ENCODE measurements around the gene TAC3.

Gene TAC3

GRCh38 chr12:57001448-57001906 lies 14.9 kb downstream of the TAC3 start:
- Histone ChIP-seq H3K9ac (ENCODE audit: low read length) (no peak overlapping the region), H3K9me3 (ENCODE audit: control insufficient read depth, insufficient read depth, low read depth, low read length) (no peaks in the 10 kb centered on the region), H3K4me3 (ENCODE audit: low read depth, low read length) (no peak overlapping the region), H3K4me1 (ENCODE audit: control insufficient read depth, insufficient read depth, low read length) (peaks cover 3% of the 10 kb centered on the region), H3K27me3 (ENCODE audit: control insufficient read depth, insufficient read depth, low read length) (no peaks in the 10 kb centered on the region), H3K36me3 (ENCODE audit: control insufficient read depth, insufficient read depth, low read length) (peaks cover 70% of the 10 kb centered on the region), H3K27ac (ENCODE audit: low read depth, low read length) (no peak overlapping the region)

- H3K9ac ChIP-seq (ENCODE audit: low read length) = no peak overlapping the region
- H3K9me3 ChIP-seq (ENCODE audit: control insufficient read depth, insufficient read depth, low read depth, low read length) = no peaks in the 10 kb centered on the region
- no peak overlapping the region for H3K4me3 ChIP-seq (ENCODE audit: low read depth, low read length)
- no peak overlapping the region for H3K27ac ChIP-seq (ENCODE audit: low read depth, low read length)
- peaks cover 72% of the 10 kb centered on the region for H3K36me3 ChIP-seq (ENCODE audit: control insufficient read depth, insufficient read depth, low read length)
- H3K4me1 ChIP-seq (ENCODE audit: control insufficient read depth, insufficient read depth, low read length) = peaks cover 3% of the 10 kb centered on the region
- no peaks in the 10 kb centered on the region for H3K27me3 ChIP-seq (ENCODE audit: control insufficient read depth, insufficient read depth, low read length)
Measured at GRCh38 chr12:57000393-57000792, 15.9 kb downstream of the TAC3 start.

- H3K9me3 ChIP-seq (ENCODE audit: control insufficient read depth, insufficient read depth, low read depth, low read length) = no peaks in the 10 kb centered on the region
- no peaks in the 10 kb centered on the region; the same call in 1 of the 2 replicates for H3K4me1 ChIP-seq (ENCODE audit: control insufficient read depth, insufficient read depth, low read length)
- no peak overlapping the region for H3K27ac ChIP-seq (ENCODE audit: low read depth, low read length)
- no peaks in the 10 kb centered on the region for H3K27me3 ChIP-seq (ENCODE audit: control insufficient read depth, insufficient read depth, low read length)
- H3K36me3 ChIP-seq (ENCODE audit: control insufficient read depth, insufficient read depth, low read length) = peaks cover 71% of the 10 kb centered on the region
- H3K4me3 ChIP-seq (ENCODE audit: low read depth, low read length) = no peak overlapping the region
- H3K9ac ChIP-seq (ENCODE audit: low read length) = no peak overlapping the region
Measured at GRCh38 chr12:56999456-56999855, 16.9 kb downstream of the TAC3 start.

DNA sequence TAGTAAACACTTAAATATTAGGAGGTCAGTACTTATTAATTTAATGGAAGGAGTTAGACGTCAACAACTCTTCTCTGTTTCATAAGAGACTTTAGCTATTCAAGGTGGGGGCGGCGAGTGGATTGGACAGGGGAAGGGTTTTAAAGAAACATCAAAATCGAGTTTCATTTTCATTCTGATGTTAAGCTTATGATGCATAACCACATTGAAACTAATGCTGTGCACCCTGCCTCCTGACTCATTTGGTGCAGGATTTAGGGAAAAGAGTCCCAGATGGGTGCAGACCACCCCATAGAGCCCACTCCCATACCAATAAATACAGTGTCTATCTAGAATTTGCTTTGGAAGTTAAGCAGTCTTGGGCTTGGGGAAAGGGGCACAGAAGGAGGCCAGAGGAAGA lies 17.3 kb downstream of the TAC3 start:
- Histone ChIP-seq H3K36me3 (ENCODE audit: control insufficient read depth, insufficient read depth, low read length) (peaks cover 67% of the 10 kb centered on the region), H3K9ac (ENCODE audit: low read length) (no peak overlapping the region), H3K4me3 (ENCODE audit: low read depth, low read length) (no peak overlapping the region), H3K27me3 (ENCODE audit: control insufficient read depth, insufficient read depth, low read length) (no peaks in the 10 kb centered on the region), H3K27ac (ENCODE audit: low read depth, low read length) (no peak overlapping the region), H3K4me1 (ENCODE audit: control insufficient read depth, insufficient read depth, low read length) (no peaks in the 10 kb centered on the region; the same call in 1 of the 2 replicates), H3K9me3 (ENCODE audit: control insufficient read depth, insufficient read depth, low read depth, low read length) (no peaks in the 10 kb centered on the region)

- no peak overlapping the region for H3K9ac ChIP-seq (ENCODE audit: low read length)
Measured at GRCh38 chr12:56998316-56998715, 18.0 kb downstream of the TAC3 start.

GRCh38 chr12:56996793-56997545 lies 19.4 kb downstream of the TAC3 start:
- Histone ChIP-seq H3K27me3 (ENCODE audit: control insufficient read depth, insufficient read depth, low read length) (no peaks in the 10 kb centered on the region), H3K9me3 (ENCODE audit: control insufficient read depth, insufficient read depth, low read depth, low read length) (no peaks in the 10 kb centered on the region), H3K36me3 (ENCODE audit: control insufficient read depth, insufficient read depth, low read length) (peaks cover 47% of the 10 kb centered on the region), H3K9ac (ENCODE audit: low read length) (no peak overlapping the region), H3K27ac (ENCODE audit: low read depth, low read length) (no peak overlapping the region), H3K4me1 (ENCODE audit: control insufficient read depth, insufficient read depth, low read length) (peaks cover under 1% of the 10 kb centered on the region; the same call in 1 of the 2 replicates), H3K4me3 (ENCODE audit: low read depth, low read length) (no peak overlapping the region)

More at GRCh38 chr12:56998316-56998715, 18.0 kb downstream of the TAC3 start:
- Histone ChIP-seq H3K27me3 (ENCODE audit: control insufficient read depth, insufficient read depth, low read length) (no peaks in the 10 kb centered on the region), H3K27ac (ENCODE audit: low read depth, low read length) (no peak overlapping the region), H3K9me3 (ENCODE audit: control insufficient read depth, insufficient read depth, low read depth, low read length) (no peaks in the 10 kb centered on the region), H3K36me3 (ENCODE audit: control insufficient read depth, insufficient read depth, low read length) (peaks cover 60% of the 10 kb centered on the region), H3K4me3 (ENCODE audit: low read depth, low read length) (no peak overlapping the region), H3K4me1 (ENCODE audit: control insufficient read depth, insufficient read depth, low read length) (no peaks in the 10 kb centered on the region; the same call in 1 of the 2 replicates)

- Histone ChIP-seq H3K27me3 (ENCODE audit: control insufficient read depth, insufficient read depth, low read length) (no peaks in the 10 kb centered on the region), H3K9me3 (ENCODE audit: control insufficient read depth, insufficient read depth, low read depth, low read length) (no peaks in the 10 kb centered on the region), H3K36me3 (ENCODE audit: control insufficient read depth, insufficient read depth, low read length) (peaks cover 38% of the 10 kb centered on the region), H3K4me3 (ENCODE audit: low read depth, low read length) (no peak overlapping the region), H3K4me1 (ENCODE audit: control insufficient read depth, insufficient read depth, low read length) (peaks cover 5% of the 10 kb centered on the region; the same call in 1 of the 2 replicates), H3K9ac (ENCODE audit: low read length) (no peak overlapping the region), H3K27ac (ENCODE audit: low read depth, low read length) (no peak overlapping the region)
Measured at GRCh38 chr12:56995930-56996496, 20.3 kb downstream of the TAC3 start.

DNA sequence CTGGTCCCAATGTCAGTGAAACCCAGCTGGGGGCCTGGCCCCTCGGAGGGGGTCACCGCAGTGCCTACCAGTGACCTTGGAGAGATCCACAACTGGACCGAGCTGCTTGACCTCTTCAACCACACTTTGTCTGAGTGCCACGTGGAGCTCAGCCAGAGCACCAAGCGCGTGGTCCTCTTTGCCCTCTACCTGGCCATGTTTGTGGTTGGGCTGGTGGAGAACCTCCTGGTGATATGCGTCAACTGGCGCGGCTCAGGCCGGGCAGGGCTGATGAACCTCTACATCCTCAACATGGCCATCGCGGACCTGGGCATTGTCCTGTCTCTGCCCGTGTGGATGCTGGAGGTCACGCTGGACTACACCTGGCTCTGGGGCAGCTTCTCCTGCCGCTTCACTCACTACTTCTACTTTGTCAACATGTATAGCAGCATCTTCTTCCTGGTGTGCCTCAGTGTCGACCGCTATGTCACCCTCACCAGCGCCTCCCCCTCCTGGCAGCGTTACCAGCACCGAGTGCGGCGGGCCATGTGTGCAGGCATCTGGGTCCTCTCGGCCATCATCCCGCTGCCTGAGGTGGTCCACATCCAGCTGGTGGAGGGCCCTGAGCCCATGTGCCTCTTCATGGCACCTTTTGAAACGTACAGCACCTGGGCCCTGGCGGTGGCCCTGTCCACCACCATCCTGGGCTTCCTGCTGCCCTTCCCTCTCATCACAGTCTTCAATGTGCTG lies 21.0 kb downstream of the TAC3 start:
- H3K4me3 ChIP-seq (ENCODE audit: low read depth, low read length) = no peak overlapping the region
- peaks cover 32% of the 10 kb centered on the region for H3K36me3 ChIP-seq (ENCODE audit: control insufficient read depth, insufficient read depth, low read length)
- H3K4me1 ChIP-seq (ENCODE audit: control insufficient read depth, insufficient read depth, low read length) = peaks cover 5% of the 10 kb centered on the region; the same call in 1 of the 2 replicates
- H3K27me3 ChIP-seq (ENCODE audit: control insufficient read depth, insufficient read depth, low read length) = no peaks in the 10 kb centered on the region
- H3K9ac ChIP-seq (ENCODE audit: low read length) = no peak overlapping the region
- H3K9me3 ChIP-seq (ENCODE audit: control insufficient read depth, insufficient read depth, low read depth, low read length) = no peaks in the 10 kb centered on the region
- no peak overlapping the region for H3K27ac ChIP-seq (ENCODE audit: low read depth, low read length)

GRCh38 chr12:56994231-56994746 lies 22.0 kb downstream of the TAC3 start:
- H3K4me3 ChIP-seq (ENCODE audit: low read depth, low read length) = no peak overlapping the region
- no peaks in the 10 kb centered on the region for H3K9me3 ChIP-seq (ENCODE audit: control insufficient read depth, insufficient read depth, low read depth, low read length)
- no peak overlapping the region for H3K9ac ChIP-seq (ENCODE audit: low read length)
- H3K27me3 ChIP-seq (ENCODE audit: control insufficient read depth, insufficient read depth, low read length) = no peaks in the 10 kb centered on the region
- peaks cover 21% of the 10 kb centered on the region for H3K36me3 ChIP-seq (ENCODE audit: control insufficient read depth, insufficient read depth, low read length)
- H3K4me1 ChIP-seq (ENCODE audit: control insufficient read depth, insufficient read depth, low read length) = peaks cover 5% of the 10 kb centered on the region; the same call in 1 of the 2 replicates
- no peak overlapping the region for H3K27ac ChIP-seq (ENCODE audit: low read depth, low read length)

- H3K27me3 ChIP-seq (ENCODE audit: control insufficient read depth, insufficient read depth, low read length) = no peaks in the 10 kb centered on the region
- H3K9me3 ChIP-seq (ENCODE audit: control insufficient read depth, insufficient read depth, low read depth, low read length) = no peaks in the 10 kb centered on the region
- no peak overlapping the region for H3K27ac ChIP-seq (ENCODE audit: low read depth, low read length)
- H3K4me3 ChIP-seq (ENCODE audit: low read depth, low read length) = no peak overlapping the region
- peaks cover 16% of the 10 kb centered on the region for H3K36me3 ChIP-seq (ENCODE audit: control insufficient read depth, insufficient read depth, low read length)
- H3K4me1 ChIP-seq (ENCODE audit: control insufficient read depth, insufficient read depth, low read length) = peaks cover 12% of the 10 kb centered on the region
- no peak overlapping the region for H3K9ac ChIP-seq (ENCODE audit: low read length)
Measured at GRCh38 chr12:56993346-56993745, 23.0 kb downstream of the TAC3 start.
